H9 (cell line): ENCODE data around the gene MAEA. TPM values are rescaled to one million over a fixed set of nuclear protein-coding genes. Genes with fewer than 3 reads are reported as not detected.

Experiments
- DNase-seq: peaks from one replicate; pipeline ENCODE4 v3.0.0-alpha.2; 2017
- H2AFZ ChIP-seq: one replicate; pipeline ENCODE4 v1.6.1; 2013; ENCODE audit warnings: mild to moderate bottlenecking, low read length, control low read depth, moderate library complexity
- H2AK5ac ChIP-seq: 2 replicates; pipeline ENCODE4 v1.6.1; 2013; ENCODE audit warnings: low read length, control low read depth, mixed read lengths; ENCODE audit not compliant: insufficient read length
- H2BK120ac ChIP-seq: one replicate; pipeline ENCODE4 v1.6.1; 2013; ENCODE audit warnings: low read depth, mild to moderate bottlenecking, low read length, control low read depth, inconsistent platforms; ENCODE audit not compliant: poor library complexity, severe bottlenecking
- H2BK12ac ChIP-seq: 2 replicates; pipeline ENCODE4 v1.6.1; 2013; ENCODE audit warnings: low read length, control low read depth, mixed read lengths, low read depth; ENCODE audit not compliant: insufficient read length
- H2BK15ac ChIP-seq: 2 replicates; pipeline ENCODE4 v1.6.1; 2013; ENCODE audit warnings: low read depth, low read length, control low read depth
- H2BK20ac ChIP-seq: one replicate; pipeline ENCODE4 v1.6.1; 2013; ENCODE audit warnings: low read depth, mild to moderate bottlenecking, low read length, control low read depth, inconsistent platforms; ENCODE audit not compliant: poor library complexity, severe bottlenecking
- H2BK5ac ChIP-seq: 2 replicates; pipeline ENCODE4 v1.6.1; 2013; ENCODE audit warnings: low read length, control low read depth, mixed read lengths; ENCODE audit not compliant: insufficient read length
- H3K14ac ChIP-seq: 2 replicates; pipeline ENCODE4 v1.6.1; 2013; ENCODE audit warnings: low read length, control low read depth; ENCODE audit not compliant: insufficient read depth
- H3K18ac ChIP-seq: 2 replicates; pipeline ENCODE4 v1.6.1; 2013; ENCODE audit warnings: low read depth, mild to moderate bottlenecking, mixed read lengths, low read length, control low read depth; ENCODE audit not compliant: insufficient read length
- H3K23ac ChIP-seq: 2 replicates; pipeline ENCODE4 v1.6.1; 2013; ENCODE audit warnings: low read length, control low read depth, mixed read lengths, low read depth; ENCODE audit not compliant: insufficient read length
- H3K23me2 ChIP-seq: 2 replicates; pipeline ENCODE4 v1.6.1; 2013; ENCODE audit warnings: low read depth, mild to moderate bottlenecking, mixed read lengths, low read length, control low read depth; ENCODE audit not compliant: insufficient read length, poor library complexity, severe bottlenecking
- H3K27ac ChIP-seq: 2 replicates; pipeline ENCODE4 v1.5.1; 2013; ENCODE audit warnings: low read length, control low read depth, mixed read lengths, low read depth; ENCODE audit not compliant: insufficient read length
- H3K27me3 ChIP-seq: 2 replicates; pipeline ENCODE4 v1.6.1; 2013; ENCODE audit warnings: low read length, control low read depth, inconsistent platforms; ENCODE audit not compliant: insufficient read depth
- H3K4ac ChIP-seq: 2 replicates; pipeline ENCODE4 v1.6.1; 2013; ENCODE audit warnings: low read depth, mild to moderate bottlenecking, control low read depth, inconsistent platforms, low read length, moderate library complexity
- H3K4me1 ChIP-seq: 2 replicates; pipeline ENCODE4 v1.6.1; 2013; ENCODE audit warnings: low read length, control low read depth, inconsistent platforms; ENCODE audit not compliant: insufficient read depth
- H3K4me2 ChIP-seq: 2 replicates; pipeline ENCODE4 v1.6.1; 2013; ENCODE audit warnings: low read length, control low read depth, mixed read lengths; ENCODE audit not compliant: insufficient read length, insufficient read depth
- H3K56ac ChIP-seq: 2 replicates; pipeline ENCODE4 v1.6.1; 2013; ENCODE audit warnings: low read depth, mild to moderate bottlenecking, mixed read lengths, low read length, control low read depth; ENCODE audit not compliant: insufficient read length
- H3K79me1 ChIP-seq: 2 replicates; pipeline ENCODE4 v1.6.1; 2013; ENCODE audit warnings: low read depth, mild to moderate bottlenecking, moderate library complexity, low read length, control low read depth, inconsistent platforms; ENCODE audit not compliant: insufficient read depth, poor library complexity, severe bottlenecking
- H3K79me2 ChIP-seq: 2 replicates; pipeline ENCODE4 v1.6.1; 2013; ENCODE audit warnings: low read length, control low read depth, inconsistent platforms; ENCODE audit not compliant: insufficient read depth
- H3K9ac ChIP-seq: 2 replicates; pipeline ENCODE4 v1.6.1; 2013; ENCODE audit warnings: low read length, control low read depth, mixed read lengths; ENCODE audit not compliant: insufficient read length; ENCODE audit errors: extremely low read depth
- H3K9me3 ChIP-seq: one replicate; pipeline ENCODE4 v1.6.1; 2013; ENCODE audit warnings: low read depth, low read length, inconsistent platforms; ENCODE audit not compliant: control insufficient read depth
- H3T11ph ChIP-seq: one replicate; pipeline ENCODE4 v1.6.1; 2013; ENCODE audit warnings: mild to moderate bottlenecking, low read length, control low read depth, inconsistent platforms
- H4K20me1 ChIP-seq: one replicate; pipeline ENCODE4 v1.6.1; 2013; ENCODE audit not compliant: control insufficient read depth, insufficient read length, insufficient read depth
- H4K5ac ChIP-seq: 2 replicates; pipeline ENCODE4 v1.6.1; 2013; ENCODE audit warnings: low read depth, mild to moderate bottlenecking, mixed read lengths, low read length, control low read depth; ENCODE audit not compliant: insufficient read length
- H4K8ac ChIP-seq: replicated peaks from 2 replicates; pipeline ENCODE4 v1.6.1; 2013; ENCODE audit warnings: low read length, control low read depth, mixed read lengths, low read depth; ENCODE audit not compliant: insufficient read length
- H4K91ac ChIP-seq: 2 replicates; pipeline ENCODE4 v1.6.1; 2013; ENCODE audit warnings: low read depth, mild to moderate bottlenecking, moderate library complexity, mixed read lengths, low read length, control low read depth; ENCODE audit not compliant: insufficient read length
- H3K27ac Mint-ChIP-seq, 3 experiments: 2 replicates in 2 of 3; 3 replicates in 1 of 3; pipeline ENCODE4 v1.8.0; 2020 to 2021; ENCODE audit warnings: mixed read lengths in 3 of 3, mild to moderate bottlenecking in 1 of 3, moderate library complexity in 1 of 3
- H3K27me3 Mint-ChIP-seq: 2 replicates; pipeline ENCODE4 v1.8.0; 2021; ENCODE audit warnings: low read depth, mild to moderate bottlenecking, moderate library complexity, mixed read lengths
- H3K36me3 Mint-ChIP-seq, 3 experiments: 2 replicates in 2 of 3; 3 replicates in 1 of 3; pipeline ENCODE4 v1.8.0; 2020 to 2021; ENCODE audit warnings: low read depth in 3 of 3, mixed read lengths in 3 of 3; ENCODE audit not compliant: insufficient read depth in 1 of 3
- H3K4me1 Mint-ChIP-seq, 2 experiments: 2 replicates each; pipeline ENCODE4 v1.8.0; 2020; ENCODE audit warnings: mixed read lengths in 2 of 2
- H3K4me3 Mint-ChIP-seq, 2 experiments: 2 replicates in 1 of 2; 3 replicates in 1 of 2; pipeline ENCODE4 v1.8.0; 2020 to 2021; ENCODE audit warnings: mild to moderate bottlenecking in 2 of 2, mixed read lengths in 2 of 2, moderate library complexity in 1 of 2
- H3K9me3 Mint-ChIP-seq, 2 experiments: 2 replicates in 1 of 2; 3 replicates in 1 of 2; pipeline ENCODE4 v1.8.0; 2020; ENCODE audit warnings: mild to moderate bottlenecking in 2 of 2, mixed read lengths in 2 of 2, moderate library complexity in 1 of 2
- WGBS: extraction: QIAGEN DNeasy Blood & Tissue Kit; methylation state at CpG from one replicate; pipeline ENCODE4 v1.1.7; 2013; ENCODE audit warnings: missing lambda C conversion rate, low lambda C conversion rate, mixed read lengths; ENCODE audit not compliant: insufficient read length; ENCODE audit errors: extremely low coverage; 5-methylcytosine and 5-hydroxymethylcytosine counted together
- total RNA-seq: library from RNA; stranded (reverse); gene quantifications from 2 replicates; pipeline ENCODE4 v1.2.1, GENCODE V29; 2021
- TF ChIP-seq, protein P1 (sequence below): fragments of 200-600 bp; sonication (generic); conservative IDR thresholded peaks from 3 replicates; pipeline ENCODE4 v1.8.0; 2021; ENCODE audit warnings: antibody characterized with exemption, mild to moderate bottlenecking

The MAEA gene
- total RNA-seq, 1 experiment from 2014 or later: 85.6 TPM

DNA sequence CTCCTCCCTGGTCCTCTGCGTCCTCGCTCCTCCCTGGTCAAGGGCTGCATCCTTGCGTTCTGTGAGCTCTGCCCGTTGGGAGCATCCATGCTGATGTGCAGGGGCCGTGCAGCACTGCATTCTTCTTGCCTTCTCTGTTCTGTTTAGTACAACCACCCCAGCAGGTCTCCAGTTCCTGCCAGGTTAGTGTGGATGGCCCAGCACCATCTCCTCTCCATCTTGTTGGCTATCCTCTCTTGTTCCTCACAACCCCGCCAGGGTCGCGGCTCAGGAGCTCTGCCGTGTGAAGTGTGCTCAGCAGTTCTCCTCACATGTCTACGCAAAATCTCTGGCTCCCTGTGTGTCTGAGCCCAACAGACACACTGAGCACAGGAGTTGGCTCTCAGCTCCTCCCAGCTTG lies 10.4 kb upstream of the MAEA start:
- H3K36me3 Mint-ChIP-seq: peaks cover 0 to 4% (median 3%) of the 10 kb centered on the region in 3 experiments; a peak in 1 of 7 replicates
- DNase-seq: no peak

More for the DNA sequence above, 10.4 kb upstream of the MAEA start:
- Histone ChIP-seq H2BK12ac (no peak overlapping the region), H2BK15ac (no peak overlapping the region), H3T11ph (no peak overlapping the region), H4K20me1 (no peaks in the 10 kb centered on the region), H2BK120ac (no peak overlapping the region), H2BK20ac (no peak overlapping the region), H3K18ac (no peak overlapping the region), H4K8ac (no peak overlapping the region), H3K23ac (no peak overlapping the region), H2AK5ac (peak overlapping the region; percentile 89), H3K79me1 (no peaks in the 10 kb centered on the region), H4K91ac (no peak overlapping the region), H3K9ac (no peak overlapping the region), H3K4me1 (no peaks in the 10 kb centered on the region), H3K14ac (no peak overlapping the region; the same call in 1 of the 2 replicates), H3K27ac (no peak overlapping the region), H3K27me3 (no peaks in the 10 kb centered on the region), H3K9me3 (no peaks in the 10 kb centered on the region), H3K4me2 (no peak overlapping the region), H3K56ac (no peak overlapping the region), H4K5ac (no peak overlapping the region), H3K79me2 (no peaks in the 10 kb centered on the region), H3K23me2 (no peaks in the 10 kb centered on the region), H2AFZ (no peak overlapping the region), H3K4ac (no peak overlapping the region), H2BK5ac (no peak overlapping the region)
- Mint-ChIP-seq H3K9me3 (peaks cover 17 to 59% of the 10 kb centered on the region in 2 experiments), H3K27me3 (peaks cover 38% of the 10 kb centered on the region), H3K4me1 (no peaks in the 10 kb centered on the region), H3K27ac (no peak overlapping the region), H3K4me3 (no peak overlapping the region; a peak in 1 of 5 replicates)
- no CpG with 5 or more reads among the region's 10 CpGs for WGBS
- TF ChIP-seq, protein P1, sequence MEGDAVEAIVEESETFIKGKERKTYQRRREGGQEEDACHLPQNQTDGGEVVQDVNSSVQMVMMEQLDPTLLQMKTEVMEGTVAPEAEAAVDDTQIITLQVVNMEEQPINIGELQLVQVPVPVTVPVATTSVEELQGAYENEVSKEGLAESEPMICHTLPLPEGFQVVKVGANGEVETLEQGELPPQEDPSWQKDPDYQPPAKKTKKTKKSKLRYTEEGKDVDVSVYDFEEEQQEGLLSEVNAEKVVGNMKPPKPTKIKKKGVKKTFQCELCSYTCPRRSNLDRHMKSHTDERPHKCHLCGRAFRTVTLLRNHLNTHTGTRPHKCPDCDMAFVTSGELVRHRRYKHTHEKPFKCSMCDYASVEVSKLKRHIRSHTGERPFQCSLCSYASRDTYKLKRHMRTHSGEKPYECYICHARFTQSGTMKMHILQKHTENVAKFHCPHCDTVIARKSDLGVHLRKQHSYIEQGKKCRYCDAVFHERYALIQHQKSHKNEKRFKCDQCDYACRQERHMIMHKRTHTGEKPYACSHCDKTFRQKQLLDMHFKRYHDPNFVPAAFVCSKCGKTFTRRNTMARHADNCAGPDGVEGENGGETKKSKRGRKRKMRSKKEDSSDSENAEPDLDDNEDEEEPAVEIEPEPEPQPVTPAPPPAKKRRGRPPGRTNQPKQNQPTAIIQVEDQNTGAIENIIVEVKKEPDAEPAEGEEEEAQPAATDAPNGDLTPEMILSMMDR: no peak
